Brain microvascular endothelial cell (primary cell): Measurements from ENCODE around the gene DKK2.

ENCODE experiments used
- DNase-seq: peaks from one replicate; pipeline ENCODE4 v3.0.0-alpha.2; 2020
- H3K27ac ChIP-seq: fragments of 250-450 bp; sonication (Bioruptor Pico); 2 replicates; pipeline ENCODE4 v1.5.1; 2020; ENCODE audit warnings: mild to moderate bottlenecking, moderate library complexity
- H3K27me3 ChIP-seq: fragments of 250-450 bp; sonication (Bioruptor Pico); replicated peaks from 2 replicates; pipeline ENCODE4 v1.5.1; 2020; ENCODE audit warnings: mild to moderate bottlenecking
- H3K36me3 ChIP-seq: fragments of 250-450 bp; sonication (Bioruptor Pico); replicated peaks from 2 replicates; pipeline ENCODE4 v1.5.1; 2020; ENCODE audit warnings: mild to moderate bottlenecking
- H3K4me3 ChIP-seq: 2 replicates; pipeline ENCODE4 v1.5.1; 2011; ENCODE audit warnings: low read depth, mild to moderate bottlenecking, control low read depth, low read length, moderate library complexity
- CTCF ChIP-seq: IDR thresholded peaks from 2 replicates; pipeline ENCODE4 v1.5.1; 2011; ENCODE audit warnings: low read depth, mild to moderate bottlenecking, moderate library complexity, low read length, control low read depth, inconsistent platforms; ENCODE audit errors: missing control alignments
- in situ Hi-C: cut with HindIII; loops from 2 replicates; pipeline ENCODE4 v1.10.0; 2017; ENCODE audit warnings: low sequenced_read_pairs, low pct_ligation_motif_present

The DKK2 gene

GRCh38 chr4:106898621-106899230, 137.4 kb downstream of the DKK2 start:
- TF ChIP-seq CTCF = peak; percentile 86
- no peak overlapping the region for H3K27ac ChIP-seq
- H3K27me3 ChIP-seq = no peaks in the 10 kb centered on the region
- no peak overlapping the region for H3K4me3 ChIP-seq
- in situ Hi-C loops = no loop called here
- no peaks in the 10 kb centered on the region for H3K36me3 ChIP-seq
- peak; percentile 70 for DNase-seq

- H3K27ac ChIP-seq = no peak overlapping the region
- H3K27me3 ChIP-seq = no peaks in the 10 kb centered on the region
- TF ChIP-seq CTCF = no peak
- DNase-seq = no peak
- H3K4me3 ChIP-seq = no peak overlapping the region
- in situ Hi-C loops = no loop called here
- H3K36me3 ChIP-seq = no peaks in the 10 kb centered on the region
Observed at GRCh38 chr4:106893903-106894302, 142.2 kb downstream of the DKK2 start.

- in situ Hi-C loops = no loop called here
- H3K36me3 ChIP-seq = no peaks in the 10 kb centered on the region
- no peak overlapping the region for H3K4me3 ChIP-seq
- DNase-seq = no peak
- no peaks in the 10 kb centered on the region for H3K27me3 ChIP-seq
- no peak for TF ChIP-seq CTCF
- H3K27ac ChIP-seq = no peak overlapping the region
Observed at GRCh38 chr4:106893395-106893881, 142.7 kb downstream of the DKK2 start.

GRCh38 chr4:106892786-106893185, 143.3 kb downstream of the DKK2 start:
- no peak for DNase-seq
- no peak overlapping the region for H3K27ac ChIP-seq
- H3K4me3 ChIP-seq = no peak overlapping the region
- no peak for TF ChIP-seq CTCF
- in situ Hi-C loops = no loop called here
- no peaks in the 10 kb centered on the region for H3K36me3 ChIP-seq
- H3K27me3 ChIP-seq = no peaks in the 10 kb centered on the region

- H3K4me3 ChIP-seq = no peak overlapping the region
- DNase-seq = no peak
- TF ChIP-seq CTCF = peak; percentile 7
- in situ Hi-C loops = no loop called here
- H3K27me3 ChIP-seq = no peaks in the 10 kb centered on the region
- H3K36me3 ChIP-seq = no peaks in the 10 kb centered on the region
- H3K27ac ChIP-seq = no peak overlapping the region
Observed at GRCh38 chr4:106875340-106875739, 160.8 kb downstream of the DKK2 start.
